GM12878 (cell line): ENCODE data around the gene MYO18B. TPM values are rescaled to one million over a fixed set of nuclear protein-coding genes. Genes with fewer than 3 reads are reported as not detected.
A peak's percentile ranks its signal among the peaks of the same experiment; 100 is the strongest.

Experiments used
- ASH2L ChIP-seq: fragments of 300-600, 200-600 bp; sonication (generic); IDR thresholded peaks from 2 replicates; pipeline ENCODE4 v1.6.1; 2017; ENCODE audit warnings: low read depth, mild to moderate bottlenecking, borderline replicate concordance
- CREB1 ChIP-seq: IDR thresholded peaks from 2 replicates; pipeline ENCODE4 v1.6.1; 2012; ENCODE audit warnings: low read depth, mild to moderate bottlenecking, inconsistent platforms
- FOXK2 ChIP-seq: fragments of 450-650 bp; IDR thresholded peaks from 2 replicates; pipeline ENCODE4 v1.6.1; 2017; ENCODE audit warnings: mild to moderate bottlenecking, moderate library complexity
- MLLT1 ChIP-seq: fragments of 450-650 bp; IDR thresholded peaks from 2 replicates; pipeline ENCODE4 v1.6.1; 2016; ENCODE audit warnings: mild to moderate bottlenecking
- NRF1 ChIP-seq: conservative IDR thresholded peaks from 2 replicates; pipeline ENCODE4 v1.6.1; 2011; ENCODE audit warnings: mild to moderate bottlenecking, low read depth, low read length, improper control_type of control experiment
- PRDM15 ChIP-seq: fragments of 450-650 bp; formaldehyde crosslinking; IDR thresholded peaks from 2 replicates; pipeline ENCODE4 v1.4.0; 2020; ENCODE audit warnings: mild to moderate bottlenecking, moderate library complexity
- RELB ChIP-seq: fragments of 450-650 bp; IDR thresholded peaks from 2 replicates; pipeline ENCODE4 v1.6.1; 2017; ENCODE audit warnings: low read depth, mild to moderate bottlenecking, moderate library complexity
- RFX5 ChIP-seq: IDR thresholded peaks from 2 replicates; pipeline ENCODE4 v1.6.1; 2011; ENCODE audit warnings: low read depth, low read length, improper control_type of control experiment
- SIN3A ChIP-seq: IDR thresholded peaks from 2 replicates; pipeline ENCODE4 v1.6.1; 2012; ENCODE audit warnings: low read depth, low read length, improper control_type of control experiment
- STAT1 ChIP-seq: fragments of 450-650 bp; conservative IDR thresholded peaks from 2 replicates; pipeline ENCODE4 v1.6.1; 2014; ENCODE audit warnings: antibody characterized with exemption, mild to moderate bottlenecking
- TARDBP ChIP-seq: IDR thresholded peaks from 2 replicates; pipeline ENCODE4 v1.6.1; 2016; ENCODE audit warnings: borderline replicate concordance
- ZBTB4 ChIP-seq: fragments of 450-650 bp; formaldehyde crosslinking; IDR thresholded peaks from 2 replicates; pipeline ENCODE4 v1.4.0; 2022; ENCODE audit warnings: mild to moderate bottlenecking, moderate library complexity
- ZNF207 ChIP-seq: fragments of 450-650 bp; IDR thresholded peaks from 2 replicates; pipeline ENCODE4 v1.6.1; 2014; ENCODE audit warnings: antibody characterized with exemption, mild to moderate bottlenecking, borderline replicate concordance
- ZNF384 ChIP-seq: IDR thresholded peaks from 2 replicates; pipeline ENCODE4 v1.6.1; 2012; ENCODE audit warnings: low read depth, mild to moderate bottlenecking, low read length, improper control_type of control experiment, borderline replicate concordance
- polyA plus RNA-seq, 11 experiments: library from polyadenylated mRNA; depleted of rRNA in 4 of 11; unstranded in 6 of 11; stranded (reverse) in 5 of 11; fragments of >200 nt; fragmentation: Nextera tagmentation in 4 of 11; fragmentation: Illumina TruSeq in 1 of 11; extraction: Ambion mirVana in 4 of 11; extraction: Trizol in 1 of 11; gene quantifications; 1 replicate in 1 of 11; 2 replicates in 10 of 11; pipeline versions ENCODE4 v1.2.1 to v1.2.3, GENCODE V29; 2011 to 2016; ENCODE audit warnings: inconsistent platforms in 2 of 11, missing spikeins in 2 of 11, low read depth in 1 of 11
- total RNA-seq, 4 experiments: library from RNA; depleted of rRNA in 3 of 4; stranded (reverse); fragments of >200 nt in 3 of 4; fragmentation: Illumina TruSeq in 1 of 4; extraction: Trizol in 1 of 4; gene quantifications; 2 replicates each; pipeline versions ENCODE4 v1.2.1 to v1.2.3, GENCODE V29; 2013 to 2021
- TF ChIP-seq, protein P1 (sequence below): IDR thresholded peaks from 2 replicates; pipeline ENCODE4 v1.6.1; 2012; ENCODE audit warnings: mild to moderate bottlenecking, low read depth, low read length

The MYO18B gene
- total and polyA plus RNA-seq, 10 of the 15 experiments (the other 5 are each of a cell fraction or from before 2014, with no cell fraction given): 0.05 to 2.1 (median 0.51) TPM; not detected in 1

- TF ChIP-seq ZNF384 (no peak), TARDBP (no peak), PRDM15 (CRISPR knock-in tag) (no peak), STAT1 (no peak), RFX5 (no peak), MLLT1 (no peak), ZBTB4 (no peak), SIN3A (0 out of 2 replicates have a peak, but pooled peaks have one; percentile 43), ASH2L (no peak), CREB1 (no peak), NRF1 (no peak), RELB (no peak), FOXK2 (no peak), ZNF207 (no peak)
- TF ChIP-seq, protein P1, sequence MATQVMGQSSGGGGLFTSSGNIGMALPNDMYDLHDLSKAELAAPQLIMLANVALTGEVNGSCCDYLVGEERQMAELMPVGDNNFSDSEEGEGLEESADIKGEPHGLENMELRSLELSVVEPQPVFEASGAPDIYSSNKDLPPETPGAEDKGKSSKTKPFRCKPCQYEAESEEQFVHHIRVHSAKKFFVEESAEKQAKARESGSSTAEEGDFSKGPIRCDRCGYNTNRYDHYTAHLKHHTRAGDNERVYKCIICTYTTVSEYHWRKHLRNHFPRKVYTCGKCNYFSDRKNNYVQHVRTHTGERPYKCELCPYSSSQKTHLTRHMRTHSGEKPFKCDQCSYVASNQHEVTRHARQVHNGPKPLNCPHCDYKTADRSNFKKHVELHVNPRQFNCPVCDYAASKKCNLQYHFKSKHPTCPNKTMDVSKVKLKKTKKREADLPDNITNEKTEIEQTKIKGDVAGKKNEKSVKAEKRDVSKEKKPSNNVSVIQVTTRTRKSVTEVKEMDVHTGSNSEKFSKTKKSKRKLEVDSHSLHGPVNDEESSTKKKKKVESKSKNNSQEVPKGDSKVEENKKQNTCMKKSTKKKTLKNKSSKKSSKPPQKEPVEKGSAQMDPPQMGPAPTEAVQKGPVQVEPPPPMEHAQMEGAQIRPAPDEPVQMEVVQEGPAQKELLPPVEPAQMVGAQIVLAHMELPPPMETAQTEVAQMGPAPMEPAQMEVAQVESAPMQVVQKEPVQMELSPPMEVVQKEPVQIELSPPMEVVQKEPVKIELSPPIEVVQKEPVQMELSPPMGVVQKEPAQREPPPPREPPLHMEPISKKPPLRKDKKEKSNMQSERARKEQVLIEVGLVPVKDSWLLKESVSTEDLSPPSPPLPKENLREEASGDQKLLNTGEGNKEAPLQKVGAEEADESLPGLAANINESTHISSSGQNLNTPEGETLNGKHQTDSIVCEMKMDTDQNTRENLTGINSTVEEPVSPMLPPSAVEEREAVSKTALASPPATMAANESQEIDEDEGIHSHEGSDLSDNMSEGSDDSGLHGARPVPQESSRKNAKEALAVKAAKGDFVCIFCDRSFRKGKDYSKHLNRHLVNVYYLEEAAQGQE: no peak
Measured at GRCh38 chr22:25749420-25750169, 7.6 kb downstream of the MYO18B start (continued).
